Measurements from ENCODE around the gene FREM1. TPM values are rescaled to one million over a fixed set of nuclear protein-coding genes. Genes with fewer than 3 reads are reported as not detected.
A peak's percentile ranks its signal among the peaks of the same experiment; 100 is the strongest.

Gene FREM1, protein sequence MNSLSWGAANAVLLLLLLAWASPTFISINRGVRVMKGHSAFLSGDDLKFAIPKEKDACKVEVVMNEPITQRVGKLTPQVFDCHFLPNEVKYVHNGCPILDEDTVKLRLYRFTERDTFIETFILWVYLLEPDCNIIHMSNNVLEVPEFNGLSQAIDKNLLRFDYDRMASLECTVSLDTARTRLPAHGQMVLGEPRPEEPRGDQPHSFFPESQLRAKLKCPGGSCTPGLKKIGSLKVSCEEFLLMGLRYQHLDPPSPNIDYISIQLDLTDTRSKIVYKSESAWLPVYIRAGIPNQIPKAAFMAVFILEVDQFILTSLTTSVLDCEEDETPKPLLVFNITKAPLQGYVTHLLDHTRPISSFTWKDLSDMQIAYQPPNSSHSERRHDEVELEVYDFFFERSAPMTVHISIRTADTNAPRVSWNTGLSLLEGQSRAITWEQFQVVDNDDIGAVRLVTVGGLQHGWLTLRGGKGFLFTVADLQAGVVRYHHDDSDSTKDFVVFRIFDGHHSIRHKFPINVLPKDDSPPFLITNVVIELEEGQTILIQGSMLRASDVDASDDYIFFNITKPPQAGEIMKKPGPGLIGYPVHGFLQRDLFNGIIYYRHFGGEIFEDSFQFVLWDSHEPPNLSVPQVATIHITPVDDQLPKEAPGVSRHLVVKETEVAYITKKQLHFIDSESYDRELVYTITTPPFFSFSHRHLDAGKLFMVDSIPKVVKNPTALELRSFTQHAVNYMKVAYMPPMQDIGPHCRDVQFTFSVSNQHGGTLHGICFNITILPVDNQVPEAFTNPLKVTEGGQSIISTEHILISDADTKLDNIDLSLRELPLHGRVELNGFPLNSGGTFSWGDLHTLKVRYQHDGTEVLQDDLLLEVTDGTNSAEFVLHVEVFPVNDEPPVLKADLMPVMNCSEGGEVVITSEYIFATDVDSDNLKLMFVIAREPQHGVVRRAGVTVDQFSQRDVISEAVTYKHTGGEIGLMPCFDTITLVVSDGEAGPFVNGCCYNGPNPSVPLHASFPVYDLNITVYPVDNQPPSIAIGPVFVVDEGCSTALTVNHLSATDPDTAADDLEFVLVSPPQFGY (N-terminal part only)
- total RNA-seq: under 1 TPM in 2 of 5 experiments, not detected in 3; 0.24 to 0.86 TPM
- not detected for polyA plus RNA-seq
- not detected for total RNA-seq

DNA sequence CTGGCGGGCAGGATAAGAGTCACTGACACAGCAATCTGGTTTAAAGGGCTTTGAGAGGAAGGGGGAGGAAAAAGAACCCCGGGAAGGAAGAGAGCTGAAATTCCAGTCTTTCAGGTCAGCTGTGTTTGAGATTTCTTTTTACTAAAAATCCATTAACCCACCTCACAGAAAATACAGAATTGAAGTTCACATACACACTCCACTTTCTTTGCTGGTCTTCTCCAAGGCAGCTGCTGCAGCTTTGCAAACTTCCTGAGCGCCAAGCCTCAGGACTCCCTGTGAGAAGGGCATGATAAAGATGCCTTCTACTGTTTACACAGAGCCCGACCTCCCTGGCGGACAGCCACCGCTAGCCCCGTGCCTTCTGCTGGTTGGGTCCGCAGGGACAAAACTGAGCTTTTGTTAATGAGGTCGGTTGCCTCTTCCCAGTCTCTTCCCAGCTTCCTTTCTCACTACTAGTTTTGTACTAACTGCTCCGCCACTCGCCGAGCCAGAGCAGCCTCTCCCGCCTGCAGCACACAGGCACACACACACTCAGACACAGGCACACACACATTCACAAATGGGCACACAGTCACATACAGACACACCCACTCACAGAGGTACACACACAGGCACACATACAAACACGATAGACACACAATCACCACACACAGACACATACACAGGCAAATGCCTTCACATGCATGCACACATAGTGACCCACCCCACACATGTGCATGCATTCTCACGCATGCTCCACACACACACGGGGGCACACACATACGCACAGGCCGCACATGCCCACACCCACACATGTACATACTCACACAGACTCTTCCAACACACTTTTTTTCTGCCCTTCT is at the start of gene FREM1:
Gene FREM1 (minus strand): TSS at position 468 of the 845 bp plus-strand sequence. CDS start 41,451 bp downstream, outside the sequence.
- no peak for DNase-seq
- Histone ChIP-seq H3K4me1 (ENCODE audit: control insufficient read depth in 2 of 2, insufficient read depth in 2 of 2, low read length in 2 of 2) (no peaks in the 10 kb centered on the region), H3K27me3 (ENCODE audit: control insufficient read depth in 2 of 2, insufficient read depth in 2 of 2, low read length in 2 of 2) (peaks cover 0 to 4% of the 10 kb centered on the region in 2 donors), H3K36me3 (ENCODE audit: control insufficient read depth in 2 of 3, insufficient read depth in 3 of 3, low read length in 3 of 3) (no peaks in the 10 kb centered on the region), H3K4me3 (ENCODE audit: low read length) (no peak within 1 kb of the TSS), H3K9me3 (ENCODE audit: control insufficient read depth in 2 of 3, low read length in 3 of 3) (no peaks in the 10 kb centered on the region), H3K27ac (ENCODE audit: low read depth, low read length) (no peak within 1 kb of the TSS)
- Mint-ChIP-seq H3K36me3 (no peaks in the 10 kb centered on the region), H3K9me3 (no peaks in the 10 kb centered on the region), H3K4me1 (no peaks in the 10 kb centered on the region), H3K27ac (no peak within 1 kb of the TSS), H3K27me3 (peaks cover 0 to 15% (median 0%) of the 10 kb centered on the region in 5 donors), H3K4me3 (no peak within 1 kb of the TSS)
- CTCF ChIA-PET: no interaction called here
- intact Hi-C loops (cut with micrococcal nuclease): loop anchor here in 1 of 2 donors (10.0 kb wide), 1 partner anchor 55 kb away; no protein-coding TSS in a partner anchor
- POLR2A ChIA-PET: no interaction called here
- no peak for ATAC-seq

DNA sequence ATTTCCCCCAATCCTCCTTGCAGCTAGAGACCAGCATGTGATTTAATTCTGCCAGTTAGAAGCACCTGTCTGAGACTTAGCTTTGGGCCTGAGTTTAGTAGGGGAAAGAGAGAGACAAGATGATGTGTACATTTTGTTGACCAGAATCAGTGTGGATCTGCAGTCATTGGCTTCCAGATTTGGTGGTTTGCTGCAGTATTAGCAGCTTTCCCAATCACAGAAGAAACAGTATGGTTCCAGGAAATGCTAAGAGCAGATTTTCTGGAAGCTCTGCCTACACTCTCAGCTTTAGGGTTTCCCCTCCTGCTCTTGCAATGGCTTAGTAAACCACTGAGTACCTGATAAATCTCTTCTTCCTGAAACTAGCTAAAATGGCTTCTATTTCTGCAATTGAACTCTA is 48.8 kb upstream of the FREM1 start:
- H3K9me3 Mint-ChIP-seq: peaks cover 0 to 12% (median 8%) of the 10 kb centered on the region in 11 donors
- ChIA-PET CTCF (no interaction called here), POLR2A (no interaction called here)
- peaks cover 0 to 2% (median 0%) of the 10 kb centered on the region in 5 donors for H3K27me3 Mint-ChIP-seq
- peaks cover 0 to 11% (median 2%) of the 10 kb centered on the region in 5 donors for H3K36me3 Mint-ChIP-seq
- Histone ChIP-seq H3K4me3 (ENCODE audit: low read length) (no peak overlapping the region), H3K9me3 (ENCODE audit: control insufficient read depth in 2 of 3, low read length in 3 of 3) (no peaks in the 10 kb centered on the region), H3K27ac (ENCODE audit: low read depth, low read length) (no peak overlapping the region), H3K36me3 (ENCODE audit: control insufficient read depth in 2 of 3, insufficient read depth in 3 of 3, low read length in 3 of 3) (no peaks in the 10 kb centered on the region), H3K4me1 (ENCODE audit: control insufficient read depth in 2 of 2, insufficient read depth in 2 of 2, low read length in 2 of 2) (no peaks in the 10 kb centered on the region), H3K27me3 (ENCODE audit: control insufficient read depth in 2 of 2, insufficient read depth in 2 of 2, low read length in 2 of 2) (no peaks in the 10 kb centered on the region)
- intact Hi-C loops (cut with micrococcal nuclease): loop anchor here in 1 of 2 donors (2.0 kb wide), 1 partner anchor 36 kb away; no protein-coding TSS in a partner anchor
- DNase-seq: no peak
- ATAC-seq: no peak
- peaks cover 4 to 45% (median 17%) of the 10 kb centered on the region in 7 donors for H3K4me1 Mint-ChIP-seq
- H3K27ac Mint-ChIP-seq: peak overlapping the region in 1 of 9 donors; percentile 52
- peak overlapping the region in 1 of 10 donors; percentile 6 for H3K4me3 Mint-ChIP-seq

DNA sequence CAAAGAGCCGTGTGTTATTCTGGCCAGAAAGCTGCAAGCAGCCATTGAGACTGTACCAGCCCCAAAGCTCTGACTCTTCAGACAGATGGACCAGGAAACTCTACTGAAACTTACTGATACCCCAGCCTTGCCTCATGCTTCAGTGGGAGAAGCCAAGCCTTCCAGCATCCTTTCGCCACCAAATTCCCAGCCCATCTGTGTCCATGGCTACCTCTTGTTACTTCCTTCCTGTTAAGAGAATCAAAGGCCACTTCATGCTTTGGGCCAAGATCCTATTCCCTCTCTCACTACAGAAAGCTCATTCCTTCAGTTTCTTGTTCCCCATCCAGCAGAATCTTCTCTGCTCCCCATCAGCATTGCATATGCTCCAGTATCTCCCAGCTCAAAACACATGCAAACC is 46.9 kb upstream of the FREM1 start:
- H3K36me3 ChIP-seq (ENCODE audit: control insufficient read depth in 2 of 3, insufficient read depth in 3 of 3, low read length in 3 of 3): no peaks in the 10 kb centered on the region
- ChIA-PET POLR2A (no interaction called here), CTCF (no interaction called here)
- H3K36me3 Mint-ChIP-seq: peaks cover 0 to 11% (median 3%) of the 10 kb centered on the region in 5 donors
- peaks cover 0 to 3% (median 0%) of the 10 kb centered on the region in 5 donors for H3K27me3 Mint-ChIP-seq
- H3K9me3 ChIP-seq (ENCODE audit: control insufficient read depth in 2 of 3, low read length in 3 of 3): no peaks in the 10 kb centered on the region
- no peaks in the 10 kb centered on the region for H3K27me3 ChIP-seq (ENCODE audit: control insufficient read depth in 2 of 2, insufficient read depth in 2 of 2, low read length in 2 of 2)
- intact Hi-C loops (cut with micrococcal nuclease): no loop called here
- peaks cover 0 to 21% (median 10%) of the 10 kb centered on the region in 11 donors for H3K9me3 Mint-ChIP-seq
- no peak for ATAC-seq
- H3K4me1 Mint-ChIP-seq: peaks cover 4 to 40% (median 17%) of the 10 kb centered on the region in 7 donors
- no peaks in the 10 kb centered on the region for H3K4me1 ChIP-seq (ENCODE audit: control insufficient read depth in 2 of 2, insufficient read depth in 2 of 2, low read length in 2 of 2)
- no peak overlapping the region for H3K4me3 Mint-ChIP-seq
- H3K4me3 ChIP-seq (ENCODE audit: low read length): no peak overlapping the region
- DNase-seq: no peak
- H3K27ac ChIP-seq (ENCODE audit: low read depth, low read length): no peak overlapping the region
- no peak overlapping the region for H3K27ac Mint-ChIP-seq

DNA sequence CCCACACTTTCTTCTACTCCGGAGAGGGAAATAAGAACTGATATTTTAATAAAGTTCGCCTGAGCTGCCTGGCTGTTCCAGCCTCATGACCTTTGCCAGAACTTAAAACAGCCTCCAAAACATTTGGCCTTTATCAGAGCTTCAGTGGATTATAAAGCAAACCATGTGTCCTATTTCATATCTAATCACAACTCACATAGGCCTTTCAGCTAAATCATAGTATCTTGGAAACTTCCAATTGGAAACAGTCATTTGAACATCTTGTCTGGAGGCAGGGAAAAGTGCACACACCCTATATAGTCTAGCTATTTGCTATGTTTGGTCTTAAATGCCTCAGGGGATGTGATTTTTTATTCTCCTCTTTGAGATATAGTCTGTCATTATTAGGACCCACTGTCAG is 46.0 kb upstream of the FREM1 start:
- ATAC-seq (no peak), DNase-seq (no peak)
- intact Hi-C loops (cut with micrococcal nuclease): no loop called here
- Mint-ChIP-seq H3K27ac (no peak overlapping the region), H3K4me1 (peaks cover 4 to 31% (median 8%) of the 10 kb centered on the region in 7 donors), H3K9me3 (peaks cover 0 to 22% (median 12%) of the 10 kb centered on the region in 11 donors), H3K36me3 (peaks cover 0 to 8% (median 3%) of the 10 kb centered on the region in 5 donors), H3K4me3 (no peak overlapping the region), H3K27me3 (peaks cover 0 to 5% (median 0%) of the 10 kb centered on the region in 5 donors)
- Histone ChIP-seq H3K27ac (ENCODE audit: low read depth, low read length) (no peak overlapping the region), H3K4me3 (ENCODE audit: low read length) (no peak overlapping the region), H3K36me3 (ENCODE audit: control insufficient read depth in 2 of 3, insufficient read depth in 3 of 3, low read length in 3 of 3) (no peaks in the 10 kb centered on the region), H3K4me1 (ENCODE audit: control insufficient read depth in 2 of 2, insufficient read depth in 2 of 2, low read length in 2 of 2) (no peaks in the 10 kb centered on the region), H3K9me3 (ENCODE audit: control insufficient read depth in 2 of 3, low read length in 3 of 3) (no peaks in the 10 kb centered on the region), H3K27me3 (ENCODE audit: control insufficient read depth in 2 of 2, insufficient read depth in 2 of 2, low read length in 2 of 2) (no peaks in the 10 kb centered on the region)
- POLR2A ChIA-PET: no interaction called here
- CTCF ChIA-PET: no interaction called here

DNA sequence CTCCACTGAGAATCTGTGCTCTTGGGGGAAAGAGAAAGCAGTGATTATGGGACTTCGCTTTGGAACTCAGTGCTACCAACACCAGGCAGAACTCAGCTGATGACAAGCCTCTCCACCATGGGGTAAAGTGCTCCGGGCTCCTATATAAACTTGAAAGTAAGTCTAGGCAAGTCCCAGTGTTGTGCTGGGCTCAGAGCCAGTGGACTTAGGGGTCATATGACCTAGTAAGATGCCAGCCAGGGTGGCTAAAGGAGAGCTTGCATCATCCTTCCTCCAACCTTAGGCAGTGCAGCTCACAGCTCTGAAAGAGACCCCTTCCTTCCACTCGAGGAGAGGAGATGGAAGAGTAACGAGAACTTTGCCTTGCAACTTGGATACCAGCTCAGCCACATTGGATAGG is 35.1 kb upstream of the FREM1 start:
- CTCF ChIA-PET: no interaction called here
- H3K36me3 ChIP-seq (ENCODE audit: control insufficient read depth in 2 of 3, insufficient read depth in 3 of 3, low read length in 3 of 3): no peaks in the 10 kb centered on the region
- intact Hi-C loops (cut with micrococcal nuclease): no loop called here

More for the DNA sequence above, 35.1 kb upstream of the FREM1 start:
- H3K9me3 ChIP-seq (ENCODE audit: control insufficient read depth in 2 of 3, low read length in 3 of 3): no peaks in the 10 kb centered on the region
- POLR2A ChIA-PET: no interaction called here
- Mint-ChIP-seq H3K4me1 (no peaks in the 10 kb centered on the region), H3K27me3 (peaks cover 4 to 9% (median 5%) of the 10 kb centered on the region in 5 donors), H3K36me3 (peaks cover 0 to 8% (median 0%) of the 10 kb centered on the region in 5 donors), H3K4me3 (no peak overlapping the region), H3K27ac (no peak overlapping the region), H3K9me3 (peaks cover 0 to 1% (median 0%) of the 10 kb centered on the region in 11 donors)
- H3K4me3 ChIP-seq (ENCODE audit: low read length): no peak overlapping the region
- H3K27me3 ChIP-seq (ENCODE audit: control insufficient read depth in 2 of 2, insufficient read depth in 2 of 2, low read length in 2 of 2): no peaks in the 10 kb centered on the region
- H3K4me1 ChIP-seq (ENCODE audit: control insufficient read depth in 2 of 2, insufficient read depth in 2 of 2, low read length in 2 of 2): no peaks in the 10 kb centered on the region
- H3K27ac ChIP-seq (ENCODE audit: low read depth, low read length): no peak overlapping the region
- no peak for DNase-seq
- no peak for ATAC-seq
